Stimulated activated naive B cell treated with anti-CD40 and anti-IgM and Interleukin-4, amounts not matched to agents 10 μg/mL and 1 μg/mL and 100 μg/mL, for 72 hours (primary cell): ENCODE results near the gene SLC25A44.
"Not testable (repeated sequence)": the region's sequence is repeated elsewhere in the genome, so short reads cannot be mapped to it uniquely, and the experiment has no call there.

ENCODE experiments used
- ATAC-seq, 2 donors: fragments of 150-1000 bp; cut with Tn5 transposase; replicated peaks; 2 replicates each; pipeline ENCODE4 v1.10.0; 2021; ENCODE audit warnings: moderate library complexity in 1 of 2
- DNase-seq: peaks from one replicate; pipeline ENCODE4 v3.0.0; 2021
- H3K27ac Mint-ChIP-seq: one replicate; pipeline ENCODE4 v1.8.0; 2022; ENCODE audit warnings: mild to moderate bottlenecking, mixed read lengths
- H3K27me3 Mint-ChIP-seq, 2 donors: one replicate each; pipeline ENCODE4 v1.8.0; 2022; ENCODE audit warnings: mixed read lengths in 2 of 2
- H3K36me3 Mint-ChIP-seq, 2 donors: one replicate each; pipeline ENCODE4 v1.8.0; 2022; ENCODE audit warnings: mixed read lengths in 2 of 2, mild to moderate bottlenecking in 1 of 2
- H3K4me1 Mint-ChIP-seq, 2 donors: one replicate each; pipeline ENCODE4 v1.8.0; 2022; ENCODE audit warnings: mixed read lengths in 2 of 2, mild to moderate bottlenecking in 1 of 2
- H3K4me3 Mint-ChIP-seq, 2 donors: one replicate each; pipeline ENCODE4 v1.8.0; 2022; ENCODE audit warnings: mild to moderate bottlenecking in 2 of 2, mixed read lengths in 2 of 2, moderate library complexity in 1 of 2
- H3K9me3 Mint-ChIP-seq, 2 donors: one replicate each; pipeline ENCODE4 v1.8.0; 2022; ENCODE audit warnings: mixed read lengths in 2 of 2, mild to moderate bottlenecking in 1 of 2

SLC25A44 gene

DNA sequence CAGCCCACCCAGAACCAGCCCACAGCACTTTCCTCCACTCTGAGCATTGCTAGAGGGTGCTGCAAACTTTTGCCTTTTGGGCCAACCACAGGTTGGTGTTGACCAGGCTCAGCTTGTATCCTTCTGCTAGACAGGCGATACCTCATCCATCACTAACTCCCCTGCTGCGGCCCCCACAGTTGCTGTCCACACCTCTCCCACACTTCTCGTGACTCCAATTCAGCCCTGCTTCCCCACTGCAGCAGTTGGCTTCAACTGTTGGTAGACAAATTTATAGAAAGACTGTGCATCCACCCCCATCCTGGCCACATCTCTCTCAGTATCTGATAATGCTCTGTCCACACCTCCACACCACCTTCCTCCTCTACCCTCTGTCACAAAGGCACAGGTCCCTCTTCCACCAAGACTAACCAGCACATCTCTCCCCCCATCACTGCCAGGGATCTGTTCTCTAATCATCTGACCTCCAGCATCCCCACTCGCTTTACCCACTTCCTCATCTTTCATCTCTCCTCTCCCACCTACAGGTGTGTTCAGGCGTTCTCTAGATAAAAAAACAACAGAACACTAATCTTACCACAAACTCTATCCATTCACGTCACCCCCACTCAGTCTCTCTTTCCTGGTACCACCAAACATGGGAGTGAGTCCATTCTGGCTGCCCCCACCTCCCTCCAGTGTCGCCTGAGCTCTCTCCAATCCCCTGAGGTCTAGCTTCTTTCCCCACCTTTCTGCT, 15.8 kb upstream of the SLC25A44 start:
- H3K27me3 Mint-ChIP-seq, result no peaks in the 10 kb centered on the region
- peak overlapping the region; percentile 60 for H3K27ac Mint-ChIP-seq
- H3K9me3 Mint-ChIP-seq, result no peaks in the 10 kb centered on the region
- DNase-seq (no peak), ATAC-seq (peak; percentile 80 to 87)
- H3K36me3 Mint-ChIP-seq, result peaks cover 38 to 53% of the 10 kb centered on the region in 2 donors
- no peak overlapping the region for H3K4me3 Mint-ChIP-seq
- H3K4me1 Mint-ChIP-seq, result peaks cover 19 to 25% of the 10 kb centered on the region in 2 donors

DNA sequence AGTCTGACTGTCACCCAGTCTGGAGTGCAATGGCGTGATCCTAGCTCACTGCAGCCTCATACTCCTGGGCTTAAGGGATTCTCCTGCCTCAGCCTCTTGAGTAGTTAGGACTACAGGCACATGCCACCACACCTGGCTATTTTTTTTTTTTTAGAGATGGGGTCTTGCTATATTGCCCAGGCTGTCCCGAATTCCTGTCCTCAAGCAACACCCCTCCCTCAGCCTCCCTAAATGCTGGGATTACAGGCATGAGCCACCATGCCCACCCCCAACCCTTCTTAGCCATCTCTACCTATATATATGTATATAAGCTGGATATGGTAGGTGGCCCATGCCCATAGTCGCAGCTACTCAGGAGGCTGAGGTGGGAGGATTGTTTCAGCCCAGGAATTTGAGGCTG, 13.4 kb upstream of the SLC25A44 start:
- Mint-ChIP-seq H3K27me3 (no peaks in the 10 kb centered on the region), H3K27ac (no peak overlapping the region), H3K4me3 (no peak overlapping the region), H3K4me1 (peaks cover 15 to 17% of the 10 kb centered on the region in 2 donors), H3K36me3 (peaks cover 21 to 37% of the 10 kb centered on the region in 2 donors), H3K9me3 (no peaks in the 10 kb centered on the region)
- DNase-seq, result no peak
- ATAC-seq, result no peak

DNA sequence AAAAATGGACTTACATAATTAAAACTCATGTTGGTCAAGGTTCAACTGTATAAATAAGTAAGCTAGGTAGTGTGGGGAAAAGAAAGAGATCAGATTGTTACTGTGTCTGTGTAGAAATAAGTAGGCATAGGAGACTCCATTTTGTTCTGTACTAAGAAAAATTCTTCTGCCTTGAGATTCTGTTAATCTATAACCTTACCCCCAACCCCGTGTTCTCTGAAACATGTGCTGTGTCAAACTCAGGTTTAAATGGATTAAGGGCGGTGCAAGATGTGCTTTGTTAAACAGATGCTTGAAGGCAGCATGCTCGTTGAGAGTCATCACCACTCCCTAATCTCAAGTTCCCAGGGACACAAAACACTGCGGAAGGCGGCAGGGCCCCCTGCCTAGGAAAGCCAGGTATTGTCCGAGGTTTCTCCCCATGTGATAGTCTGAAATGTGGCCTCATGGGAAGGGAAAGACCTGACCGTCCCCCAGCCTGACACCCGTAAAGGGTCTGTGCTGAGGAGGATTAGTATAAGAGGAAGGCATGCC, 12.4 kb upstream of the SLC25A44 start:
- peak overlapping the region; percentile 51 for H3K27ac Mint-ChIP-seq
- not testable (repeated sequence) for H3K9me3 Mint-ChIP-seq, DNase-seq, H3K27me3 Mint-ChIP-seq, H3K4me3 Mint-ChIP-seq, ATAC-seq
- peaks cover 14 to 28% of the 10 kb centered on the region in 2 donors for H3K36me3 Mint-ChIP-seq
- peaks cover 10 to 13% of the 10 kb centered on the region in 2 donors for H3K4me1 Mint-ChIP-seq

DNA sequence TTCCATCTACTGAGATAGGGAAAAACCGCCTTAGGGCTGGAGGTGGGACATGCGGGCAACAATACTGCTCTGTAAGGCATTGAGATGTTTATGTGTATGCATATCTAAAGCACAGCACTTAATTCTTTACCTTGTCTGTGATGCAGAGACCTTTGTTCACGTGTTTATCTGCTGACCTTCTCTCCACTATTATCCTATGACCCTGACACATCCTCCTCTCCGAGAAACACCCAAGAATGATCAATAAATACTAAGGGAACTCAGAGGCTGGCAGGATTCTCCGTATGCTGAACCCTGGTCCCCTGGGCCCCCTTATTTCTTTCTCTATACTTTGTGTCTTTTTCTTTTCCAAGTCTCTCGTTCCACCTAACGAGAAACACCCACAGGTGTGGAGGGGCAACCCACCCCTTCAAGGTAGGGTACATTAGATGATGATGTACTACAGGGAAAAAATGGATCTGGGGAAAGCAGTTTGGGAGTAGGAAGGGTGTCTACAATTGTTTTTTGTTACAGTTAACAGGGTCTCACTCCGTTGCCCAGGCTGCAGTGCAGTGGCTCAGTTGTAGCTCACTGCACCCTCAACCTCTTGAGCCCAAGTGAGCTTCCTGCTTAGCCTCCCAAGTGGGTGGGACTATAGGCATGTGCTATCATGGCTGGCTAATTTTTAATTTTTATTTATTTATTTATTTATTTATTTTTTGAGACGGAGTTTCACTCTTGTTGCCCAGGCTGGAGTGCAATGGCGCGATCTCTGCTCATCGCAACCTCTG, 11.7 kb upstream of the SLC25A44 start:
- not testable (repeated sequence) for H3K9me3 Mint-ChIP-seq, ATAC-seq, H3K27ac Mint-ChIP-seq, DNase-seq, H3K4me3 Mint-ChIP-seq, H3K27me3 Mint-ChIP-seq
- Mint-ChIP-seq H3K4me1 (peaks cover 10 to 11% of the 10 kb centered on the region in 2 donors), H3K36me3 (peaks cover 11 to 21% of the 10 kb centered on the region in 2 donors)

DNA sequence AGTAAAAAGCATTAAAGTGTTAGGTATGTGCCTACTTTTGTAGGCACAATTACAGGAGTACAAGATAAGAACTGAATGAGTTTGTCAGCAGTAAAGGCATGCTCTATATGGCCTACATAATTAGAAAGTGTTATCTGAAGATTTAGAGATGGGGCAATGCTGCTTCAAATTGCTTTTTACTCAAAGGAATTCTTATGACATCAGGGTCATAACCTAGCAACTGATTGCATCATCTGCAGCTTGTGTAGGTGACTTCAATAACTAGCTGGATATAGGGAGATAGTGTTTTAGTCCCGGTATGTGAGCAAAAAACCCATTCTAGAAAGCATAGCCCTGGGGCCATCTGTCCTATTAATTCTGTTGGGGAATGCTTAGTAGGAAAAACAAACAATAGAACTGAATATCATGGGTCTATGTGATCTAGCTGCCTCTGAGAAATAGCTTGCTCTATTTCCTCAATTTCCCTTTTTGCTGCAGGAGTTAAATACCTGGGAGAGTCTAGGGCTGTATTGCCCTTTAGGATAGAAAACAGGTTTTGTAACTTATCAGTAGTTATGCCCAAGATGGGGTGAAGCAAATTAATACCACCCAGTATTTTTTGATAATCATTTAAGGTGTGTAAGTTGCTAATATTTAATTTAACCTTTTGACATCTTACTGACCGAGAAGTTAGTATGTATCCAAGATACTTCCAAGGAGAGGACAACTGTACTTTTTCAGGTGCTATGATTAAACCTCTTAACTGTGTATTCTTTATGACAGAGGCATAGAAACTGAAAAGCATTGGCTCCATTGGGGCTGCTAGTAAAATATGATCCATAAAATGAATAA, 7.3 kb upstream of the SLC25A44 start:
- not testable (repeated sequence) for H3K4me3 Mint-ChIP-seq, H3K4me1 Mint-ChIP-seq, H3K27ac Mint-ChIP-seq, H3K27me3 Mint-ChIP-seq, H3K9me3 Mint-ChIP-seq, ATAC-seq, H3K36me3 Mint-ChIP-seq, DNase-seq

DNA sequence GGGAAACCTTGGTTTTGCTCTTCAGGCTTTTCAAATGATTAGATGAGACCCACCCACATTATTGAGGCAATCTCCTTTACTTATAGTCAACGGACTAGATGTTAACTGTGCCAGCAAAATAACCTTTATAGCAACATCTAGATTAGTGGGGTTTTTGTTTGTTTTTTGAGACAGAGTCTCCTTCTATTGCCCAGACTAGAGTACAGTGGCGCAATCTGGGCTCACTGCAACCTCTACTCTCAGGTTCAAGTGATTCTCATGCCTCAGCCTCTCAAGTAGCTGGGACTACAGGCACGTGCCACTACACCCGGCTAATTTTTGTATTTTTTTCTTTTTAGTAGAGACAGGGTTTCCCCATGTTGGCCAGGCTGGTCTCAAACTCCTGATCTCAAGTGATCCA, 3.6 kb upstream of the SLC25A44 start:
- peaks cover 13 to 25% of the 10 kb centered on the region in 2 donors for H3K4me1 Mint-ChIP-seq
- not testable (repeated sequence) for H3K9me3 Mint-ChIP-seq, H3K4me3 Mint-ChIP-seq, H3K27me3 Mint-ChIP-seq, H3K27ac Mint-ChIP-seq, ATAC-seq, DNase-seq
- peaks cover 10 to 12% of the 10 kb centered on the region in 2 donors for H3K36me3 Mint-ChIP-seq

DNA sequence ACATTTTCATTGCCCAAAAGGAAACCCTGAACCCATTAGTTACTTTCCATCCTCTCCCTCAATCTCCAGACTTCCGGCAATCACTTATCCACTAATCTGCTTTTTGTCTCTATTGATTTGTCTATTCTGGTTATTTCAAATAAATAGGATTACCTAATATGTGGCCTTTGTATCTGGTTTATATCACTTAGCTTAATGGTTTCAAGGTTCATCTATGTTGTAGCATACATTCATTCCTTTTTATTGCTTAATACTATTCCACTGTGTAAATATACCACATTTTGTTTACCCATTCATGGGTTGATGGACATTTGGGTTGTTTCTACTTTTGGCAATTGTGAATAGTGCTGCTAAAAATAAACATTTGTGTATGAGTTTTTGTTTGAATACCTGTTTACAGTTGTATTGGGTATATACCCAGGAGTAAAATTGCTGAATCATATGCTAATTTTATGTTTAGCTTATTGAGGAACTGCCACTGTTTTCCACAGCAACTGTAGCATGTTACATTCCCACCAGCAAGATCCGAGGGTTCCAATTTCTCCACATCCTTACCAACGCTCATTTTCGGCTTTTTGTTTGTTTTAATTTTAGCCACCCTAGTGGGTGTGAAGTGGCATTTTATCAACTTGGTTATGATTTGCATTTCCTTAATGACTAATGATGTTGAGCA, 2.5 kb upstream of the SLC25A44 start:
- Mint-ChIP-seq H3K9me3 (peaks cover 0 to 2% of the 10 kb centered on the region in 2 donors), H3K27me3 (no peaks in the 10 kb centered on the region), H3K27ac (no peak overlapping the region), H3K4me3 (no peak overlapping the region), H3K4me1 (peaks cover 18 to 35% of the 10 kb centered on the region in 2 donors), H3K36me3 (peaks cover 16 to 21% of the 10 kb centered on the region in 2 donors)
- no peak for DNase-seq
- no peak for ATAC-seq

DNA sequence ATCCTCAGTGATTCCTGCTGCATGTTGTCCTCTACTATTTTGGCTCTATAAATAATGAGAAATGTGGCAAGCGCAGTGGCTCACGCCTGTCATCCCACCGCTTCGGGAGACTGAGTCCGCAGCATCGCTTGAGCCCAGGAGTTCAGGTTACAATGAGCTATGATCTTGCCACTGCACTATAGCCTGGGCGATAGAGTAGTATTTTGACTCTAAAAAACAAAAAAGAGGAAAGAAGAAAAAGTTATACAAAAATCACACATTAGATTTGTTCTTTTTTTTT, 756 bp upstream of the SLC25A44 start:
- Mint-ChIP-seq H3K9me3 (peaks cover 0 to 2% of the 10 kb centered on the region in 2 donors), H3K4me1 (peaks cover 24 to 40% of the 10 kb centered on the region in 2 donors), H3K4me3 (peak overlapping the region; percentile 90 to 96), H3K27me3 (no peaks in the 10 kb centered on the region), H3K27ac (peak overlapping the region; percentile 98), H3K36me3 (peaks cover 20 to 28% of the 10 kb centered on the region in 2 donors)
- no peak for ATAC-seq
- DNase-seq, result no peak

DNA sequence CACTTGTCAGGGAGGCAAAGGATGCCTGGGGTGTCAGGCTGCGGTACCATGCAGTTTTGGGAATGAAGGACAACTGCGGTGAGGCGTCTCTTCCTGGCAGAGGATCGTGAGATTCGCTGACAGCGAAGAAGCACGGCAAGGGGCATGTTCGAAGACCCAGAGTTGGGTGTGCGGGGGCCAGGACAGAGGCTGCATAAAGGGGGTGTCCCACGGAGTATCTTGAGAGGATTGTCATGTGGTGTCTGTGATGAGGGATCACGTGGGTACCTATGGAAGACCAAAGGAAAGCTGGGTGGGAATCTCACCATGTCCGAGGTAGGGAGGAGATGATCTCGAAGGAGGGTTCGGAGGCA, 372 bp downstream of the SLC25A44 start:
- ATAC-seq (peak in 1 of 2 donors; percentile 3), DNase-seq (no peak)
- Mint-ChIP-seq H3K27ac (peak overlapping the region; percentile 98), H3K27me3 (no peaks in the 10 kb centered on the region), H3K9me3 (no peaks in the 10 kb centered on the region), H3K36me3 (peaks cover 23 to 30% of the 10 kb centered on the region in 2 donors), H3K4me3 (peak overlapping the region; percentile 90 to 96), H3K4me1 (peaks cover 33 to 51% of the 10 kb centered on the region in 2 donors)

DNA sequence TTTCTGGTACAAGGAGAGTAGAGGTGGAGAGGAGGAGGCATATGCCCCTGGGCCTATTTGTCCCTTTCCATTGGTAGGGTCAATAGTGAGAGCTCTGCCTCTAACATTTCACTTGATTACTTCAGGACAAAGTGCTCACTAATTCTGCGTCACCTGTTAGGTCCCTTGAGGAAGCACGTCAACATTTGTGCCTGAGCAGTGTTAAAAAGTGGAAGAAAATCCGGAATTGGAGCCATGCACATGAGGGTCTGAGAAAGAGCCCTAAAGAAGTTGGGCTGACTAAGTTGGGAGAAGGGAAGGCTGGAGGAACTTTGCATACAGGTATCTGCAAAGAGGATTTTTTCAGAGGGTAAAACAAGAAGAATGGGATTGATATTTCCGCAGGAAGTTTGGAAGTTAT, 1.9 kb downstream of the SLC25A44 start:
- peaks cover 36 to 40% of the 10 kb centered on the region in 2 donors for H3K36me3 Mint-ChIP-seq
- no peaks in the 10 kb centered on the region for H3K27me3 Mint-ChIP-seq
- peaks cover 46 to 64% of the 10 kb centered on the region in 2 donors for H3K4me1 Mint-ChIP-seq
- peak overlapping the region; percentile 21 to 90 for H3K4me3 Mint-ChIP-seq
- no peak for DNase-seq
- no peak for ATAC-seq
- H3K27ac Mint-ChIP-seq, result no peak overlapping the region
- H3K9me3 Mint-ChIP-seq, result no peaks in the 10 kb centered on the region

DNA sequence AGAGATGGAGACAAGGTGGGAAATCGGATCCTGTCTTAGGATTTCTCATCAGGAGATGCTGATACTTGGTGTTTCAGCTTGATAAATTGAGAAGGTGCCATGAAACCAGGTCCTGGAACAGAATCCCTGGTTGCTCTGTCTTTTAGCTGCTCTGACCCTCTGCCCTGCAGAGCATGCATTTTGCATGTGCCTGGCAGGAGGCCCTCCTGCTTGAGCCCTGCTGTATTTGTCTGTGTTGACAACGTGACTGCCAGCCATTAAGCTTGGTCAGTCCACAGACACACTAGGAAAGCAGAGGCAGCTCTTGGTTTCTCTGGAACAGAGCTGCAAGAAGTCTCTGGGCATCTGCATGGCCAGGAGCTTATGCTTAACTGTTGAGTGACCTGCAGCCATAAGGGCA, 2.5 kb downstream of the SLC25A44 start:
- no peak overlapping the region for H3K27ac Mint-ChIP-seq
- H3K27me3 Mint-ChIP-seq, result no peaks in the 10 kb centered on the region
- H3K4me3 Mint-ChIP-seq, result no peak overlapping the region
- peaks cover 46 to 64% of the 10 kb centered on the region in 2 donors for H3K4me1 Mint-ChIP-seq
- no peaks in the 10 kb centered on the region for H3K9me3 Mint-ChIP-seq
- DNase-seq, result no peak
- H3K36me3 Mint-ChIP-seq, result peaks cover 36 to 40% of the 10 kb centered on the region in 2 donors
- no peak for ATAC-seq

DNA sequence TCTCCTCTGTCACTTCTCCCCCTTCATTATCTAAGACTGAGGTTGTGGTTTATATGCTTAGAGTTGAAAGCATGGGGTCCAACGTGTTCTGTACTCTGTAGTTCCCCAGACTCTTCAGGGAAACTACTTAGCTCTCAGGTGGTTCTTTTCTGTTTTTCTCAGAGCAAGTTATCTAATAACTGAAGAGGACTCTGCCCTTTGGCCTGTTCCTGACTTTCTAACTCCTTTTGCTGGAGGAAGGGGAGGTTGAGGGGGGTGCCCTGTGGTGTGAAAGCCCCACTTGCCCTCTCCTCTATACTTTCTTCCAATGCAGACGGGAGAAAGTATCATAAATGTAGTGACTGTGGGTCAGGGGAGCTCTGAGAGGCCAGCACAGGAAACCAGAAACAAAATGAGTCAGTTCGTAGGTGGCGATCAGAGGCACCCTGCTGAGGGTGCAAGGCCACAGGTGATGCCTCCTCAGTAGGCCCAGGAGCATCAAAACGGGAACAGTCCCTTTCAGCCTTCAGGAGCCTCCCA, 5.0 kb downstream of the SLC25A44 start:
- H3K27ac Mint-ChIP-seq, result peak overlapping the region; percentile 88
- H3K9me3 Mint-ChIP-seq, result no peaks in the 10 kb centered on the region
- DNase-seq (no peak), ATAC-seq (peak; percentile 71 to 78)
- peak overlapping the region; percentile 35 to 49 for H3K4me3 Mint-ChIP-seq
- H3K27me3 Mint-ChIP-seq, result no peaks in the 10 kb centered on the region
- H3K36me3 Mint-ChIP-seq, result peaks cover 32 to 38% of the 10 kb centered on the region in 2 donors
- H3K4me1 Mint-ChIP-seq, result peaks cover 38 to 51% of the 10 kb centered on the region in 2 donors

DNA sequence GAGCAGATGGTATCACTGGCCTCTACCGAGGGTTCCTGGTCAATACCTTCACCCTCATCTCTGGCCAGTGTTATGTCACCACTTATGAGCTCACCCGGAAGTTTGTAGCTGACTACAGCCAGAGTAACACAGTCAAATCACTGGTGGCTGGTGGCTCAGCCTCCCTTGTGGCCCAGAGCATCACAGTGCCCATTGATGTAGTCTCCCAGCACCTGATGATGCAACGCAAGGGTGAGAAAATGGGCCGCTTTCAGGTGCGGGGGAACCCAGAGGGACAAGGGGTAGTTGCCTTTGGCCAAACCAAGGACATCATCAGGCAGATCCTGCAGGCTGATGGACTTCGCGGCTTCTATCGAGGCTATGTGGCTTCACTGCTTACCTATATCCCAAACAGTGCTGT, 6.1 kb downstream of the SLC25A44 start:
- no peaks in the 10 kb centered on the region for H3K27me3 Mint-ChIP-seq
- peaks cover 27 to 32% of the 10 kb centered on the region in 2 donors for H3K36me3 Mint-ChIP-seq
- no peak for DNase-seq
- H3K4me1 Mint-ChIP-seq, result peaks cover 35 to 41% of the 10 kb centered on the region in 2 donors
- H3K9me3 Mint-ChIP-seq, result no peaks in the 10 kb centered on the region
- no peak overlapping the region for H3K4me3 Mint-ChIP-seq
- peak overlapping the region; percentile 21 for H3K27ac Mint-ChIP-seq
- no peak for ATAC-seq
